Right lobe of liver (tissue), 6 donors: Measurements from ENCODE around the gene PARP2. TPM values are rescaled to one million over a fixed set of nuclear protein-coding genes. Genes with fewer than 3 reads are reported as not detected.

Experiments used
- ATAC-seq, 4 donors: fragments of 200-7000 bp; cut with Tn5 transposase; one replicate each; pipeline ENCODE4 v1.9.1; 2020; ENCODE audit warnings: mild to moderate bottlenecking in 4 of 4, moderate library complexity in 4 of 4
- DNase-seq, 3 donors: peaks; one replicate each; pipeline ENCODE4 v3.0.0-alpha.2; 2020
- H3K27ac ChIP-seq, 3 donors: fragments of 200-600 bp; one replicate each; pipeline ENCODE4 v1.8.0; 2022
- H3K27me3 ChIP-seq, 2 donors: fragments of 200-600 bp; one replicate each; pipeline ENCODE4 v1.8.0; 2022
- H3K36me3 ChIP-seq, 4 donors: fragments of 200-600 bp; sonication (generic) in 1 of 4; one replicate each; pipeline versions ENCODE4 v1.5.1 to v1.8.0; 2017 to 2022; ENCODE audit warnings: control low read depth in 1 of 4
- H3K4me1 ChIP-seq, 4 donors: fragments of 200-600 bp; sonication (generic) in 1 of 4; one replicate each; pipeline versions ENCODE4 v1.5.1 to v1.8.0; 2017 to 2022; ENCODE audit warnings: control low read depth in 1 of 4
- H3K4me3 ChIP-seq, 3 donors: fragments of 200-600 bp; one replicate each; pipeline ENCODE4 v1.8.0; 2022
- H3K9me3 ChIP-seq, 4 donors: fragments of 200-600 bp; sonication (generic) in 1 of 4; one replicate each; pipeline versions ENCODE4 v1.5.1 to v1.8.0; 2017 to 2022; ENCODE audit warnings: control low read depth in 1 of 4
- CTCF ChIP-seq, 4 donors: fragments of 200-600 bp in 3 of 4; fragments of 450-650 bp in 1 of 4; IDR thresholded peaks; one replicate each; pipeline versions ENCODE4 v1.5.1 to v1.8.0; 2016 to 2022; ENCODE audit warnings: antibody characterized with exemption in 4 of 4, mild to moderate bottlenecking in 2 of 4
- POLR2A ChIP-seq: fragments of 450-650 bp; IDR thresholded peaks from one replicate; pipeline ENCODE4 v1.6.1; 2017; ENCODE audit warnings: antibody characterized with exemption, mild to moderate bottlenecking
- WGBS: methylation state at CpG from one replicate; pipeline ENCODE4 v1.1.6; 2018; ENCODE audit warnings: low coverage, low lambda C conversion rate; ENCODE audit not compliant: insufficient coverage; ENCODE audit errors: missing lambda C conversion rate; 5-methylcytosine and 5-hydroxymethylcytosine counted together
- intact Hi-C, 2 donors: fragments of 100-400 bp; cut with DNase I; formaldehyde crosslinking; loops; one replicate each; pipeline versions ENCODE4 v1.11.2 to v1.14.1; 2022
- total RNA-seq, 6 experiments: library from RNA; depleted of rRNA in 2 of 6; stranded (reverse); fragments of >200 nt in 2 of 6; fragmentation: NEBNext Ultra II Directional in 3 of 6; extraction: Animal tissue kit (Norgen Biotek cat#: 25700) in 3 of 6; gene quantifications; one replicate each; pipeline versions ENCODE4 v1.1.0 to v1.2.4, GENCODE V29; 2016 to 2023
- donor health status: DM: no; HTN: yes; CAD: no.
- donor health status: DM: no; HTN: no; CAD: no.
- donor health status: DM: no; HTN: no; CAD: no.
- donor health status: DM: no; HTN: yes; CAD: no.
- donor health status: DM: no; HTN: yes; CAD: no.

The PARP2 gene
- total RNA-seq, 6 experiments from 2014 or later, result 5.5 to 10.4 (median 9.1) TPM

GRCh38 chr14:20383636-20384035, 40.2 kb downstream of the PARP2 start:
- DNase-seq (no peak), ATAC-seq (no peak)
- TF ChIP-seq POLR2A, result no peak
- TF ChIP-seq CTCF (IDR thresholded peaks at IDR 0.05), result no peak
- H3K27ac ChIP-seq, result no peak overlapping the region
- H3K36me3 ChIP-seq, result peaks cover under 1 to 89% (median 38%) of the 10 kb centered on the region in 4 donors
- no peak overlapping the region for H3K4me3 ChIP-seq
- no peaks in the 10 kb centered on the region for H3K9me3 ChIP-seq
- H3K27me3 ChIP-seq, result no peaks in the 10 kb centered on the region
- intact Hi-C loops, result no loop called here
- H3K4me1 ChIP-seq, result peaks cover 0 to 14% (median 0%) of the 10 kb centered on the region in 4 donors
- WGBS, result 83% methylated on average over 4 of the region's 5 CpGs

- no peak overlapping the region for H3K4me3 ChIP-seq
- DNase-seq, result no peak
- no peak overlapping the region for H3K27ac ChIP-seq
- WGBS, result 83% methylated on average over 3 of the region's 7 CpGs
- H3K27me3 ChIP-seq, result no peaks in the 10 kb centered on the region
- no peaks in the 10 kb centered on the region for H3K9me3 ChIP-seq
- no peak for TF ChIP-seq CTCF (IDR thresholded peaks at IDR 0.05)
- no peak for TF ChIP-seq POLR2A
- no peak for ATAC-seq
- peaks cover 0 to 12% (median 0%) of the 10 kb centered on the region in 4 donors for H3K4me1 ChIP-seq
- peaks cover 0 to 88% (median 38%) of the 10 kb centered on the region in 4 donors for H3K36me3 ChIP-seq
- intact Hi-C loops, result no loop called here
Measured at GRCh38 chr14:20384321-20384720, 40.9 kb downstream of the PARP2 start.

- H3K27ac ChIP-seq, result no peak overlapping the region
- no peak for ATAC-seq
- H3K9me3 ChIP-seq, result no peaks in the 10 kb centered on the region
- H3K27me3 ChIP-seq, result no peaks in the 10 kb centered on the region
- no peak overlapping the region for H3K4me3 ChIP-seq
- H3K36me3 ChIP-seq, result peaks cover 0 to 91% (median 38%) of the 10 kb centered on the region in 4 donors
- DNase-seq, result no peak
- intact Hi-C loops, result no loop called here
- peaks cover 0 to 8% (median 0%) of the 10 kb centered on the region in 4 donors for H3K4me1 ChIP-seq
- TF ChIP-seq POLR2A, result no peak
- no peak for TF ChIP-seq CTCF (IDR thresholded peaks at IDR 0.05)
- WGBS, result no CpG with 5 or more reads among the region's 5 CpGs
Measured at GRCh38 chr14:20384886-20385285, 41.5 kb downstream of the PARP2 start.

DNA sequence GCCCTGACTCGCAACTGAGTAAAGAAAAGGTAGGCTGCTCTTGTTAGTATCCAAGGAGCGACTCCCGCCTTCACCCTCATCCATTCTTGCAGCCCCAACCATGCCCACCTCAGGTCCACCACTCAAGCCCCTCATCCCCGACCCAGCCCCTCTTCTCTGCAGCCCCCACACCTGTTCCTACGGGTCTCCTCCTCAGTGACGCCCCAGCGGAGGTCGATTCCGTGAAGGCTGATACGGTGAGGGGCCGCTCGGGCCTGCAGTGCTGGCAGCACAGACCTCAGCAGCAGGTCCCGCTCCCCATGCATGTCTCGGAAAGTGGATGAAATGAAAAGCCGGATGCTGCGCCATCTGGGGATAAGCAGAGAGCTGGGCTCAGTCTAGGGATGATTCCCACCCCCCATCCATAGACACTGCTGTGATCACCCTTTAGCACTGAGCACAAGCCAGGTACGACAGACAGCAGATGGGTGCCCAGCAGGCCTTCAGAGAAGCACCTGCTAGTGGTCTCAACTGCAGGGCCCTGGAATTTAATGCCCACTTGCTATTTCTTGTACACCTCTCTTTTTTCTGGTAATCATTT, 42.9 kb downstream of the PARP2 start:
- Histone ChIP-seq H3K9me3 (no peaks in the 10 kb centered on the region), H3K27me3 (no peaks in the 10 kb centered on the region), H3K36me3 (peaks cover 4 to 92% (median 44%) of the 10 kb centered on the region in 4 donors), H3K27ac (no peak overlapping the region), H3K4me3 (no peak overlapping the region), H3K4me1 (no peaks in the 10 kb centered on the region)
- 96% methylated on average over 4 of the region's 17 CpGs for WGBS
- TF ChIP-seq POLR2A (no peak), CTCF (IDR thresholded peaks at IDR 0.05) (no peak)
- ATAC-seq (no peak), DNase-seq (no peak)
- intact Hi-C loops, result no loop called here
